HUES48 (cell line): ENCODE measurements around the gene MYBPHL.

Experiments used
- H3K27ac ChIP-seq: one replicate; pipeline ENCODE4 v1.7.0; 2013; ENCODE audit warnings: low read depth, low read length, inconsistent platforms
- H3K27me3 ChIP-seq: 2 replicates; pipeline ENCODE4 v1.6.1; 2013; ENCODE audit warnings: mild to moderate bottlenecking, low read length; ENCODE audit not compliant: control insufficient read depth, insufficient read depth
- H3K36me3 ChIP-seq: 2 replicates; pipeline ENCODE4 v1.6.1; 2013; ENCODE audit warnings: low read length; ENCODE audit not compliant: control insufficient read depth, insufficient read depth
- H3K4me1 ChIP-seq: 2 replicates; pipeline ENCODE4 v1.6.1; 2013; ENCODE audit warnings: mild to moderate bottlenecking, low read length; ENCODE audit not compliant: control insufficient read depth, insufficient read depth
- H3K4me3 ChIP-seq: 2 replicates; pipeline ENCODE4 v1.5.1; 2013; ENCODE audit warnings: mild to moderate bottlenecking, low read depth, low read length
- H3K9ac ChIP-seq: 2 replicates; pipeline ENCODE4 v1.6.1; 2013; ENCODE audit warnings: mild to moderate bottlenecking, low read depth, low read length, moderate library complexity
- H3K9me3 ChIP-seq: 2 replicates; pipeline ENCODE4 v1.6.1; 2013; ENCODE audit warnings: low read length; ENCODE audit not compliant: control insufficient read depth, insufficient read depth

Gene MYBPHL

GRCh38 chr1:109335091-109335490, 28.3 kb upstream of the MYBPHL start:
- no peak overlapping the region for H3K4me3 ChIP-seq
- no peak overlapping the region for H3K9ac ChIP-seq
- peaks cover 82% of the 10 kb centered on the region for H3K36me3 ChIP-seq
- H3K27ac ChIP-seq: no peak overlapping the region
- H3K9me3 ChIP-seq: no peaks in the 10 kb centered on the region
- H3K4me1 ChIP-seq: no peaks in the 10 kb centered on the region
- H3K27me3 ChIP-seq: no peaks in the 10 kb centered on the region

- no peaks in the 10 kb centered on the region for H3K4me1 ChIP-seq
- no peak overlapping the region for H3K27ac ChIP-seq
- no peaks in the 10 kb centered on the region for H3K27me3 ChIP-seq
- H3K4me3 ChIP-seq: no peak overlapping the region
- peaks cover 82% of the 10 kb centered on the region for H3K36me3 ChIP-seq
- no peak overlapping the region for H3K9ac ChIP-seq
- H3K9me3 ChIP-seq: no peaks in the 10 kb centered on the region
Measured at GRCh38 chr1:109331113-109331512, 24.3 kb upstream of the MYBPHL start.

- Histone ChIP-seq H3K36me3 (peaks cover 79% of the 10 kb centered on the region), H3K9ac (no peak overlapping the region)
Measured at GRCh38 chr1:109327285-109327684, 20.5 kb upstream of the MYBPHL start.

GRCh38 chr1:109322974-109323373, 16.2 kb upstream of the MYBPHL start:
- Histone ChIP-seq H3K27ac (no peak overlapping the region), H3K4me1 (no peaks in the 10 kb centered on the region), H3K9ac (no peak overlapping the region), H3K27me3 (no peaks in the 10 kb centered on the region), H3K4me3 (no peak overlapping the region), H3K36me3 (peaks cover 79% of the 10 kb centered on the region), H3K9me3 (no peaks in the 10 kb centered on the region)

More at GRCh38 chr1:109327285-109327684, 20.5 kb upstream of the MYBPHL start:
- no peaks in the 10 kb centered on the region for H3K4me1 ChIP-seq
- no peak overlapping the region for H3K4me3 ChIP-seq
- no peaks in the 10 kb centered on the region for H3K9me3 ChIP-seq
- no peak overlapping the region for H3K27ac ChIP-seq
- H3K27me3 ChIP-seq: no peaks in the 10 kb centered on the region

- Histone ChIP-seq H3K36me3 (peaks cover 82% of the 10 kb centered on the region), H3K27me3 (no peaks in the 10 kb centered on the region), H3K4me1 (no peaks in the 10 kb centered on the region), H3K4me3 (no peak overlapping the region), H3K9ac (no peak overlapping the region), H3K27ac (no peak overlapping the region), H3K9me3 (no peaks in the 10 kb centered on the region)
Measured at GRCh38 chr1:109319114-109319513, 12.3 kb upstream of the MYBPHL start.

GRCh38 chr1:109316506-109316905, 9.7 kb upstream of the MYBPHL start:
- H3K4me3 ChIP-seq: no peak overlapping the region
- peaks cover 73% of the 10 kb centered on the region for H3K36me3 ChIP-seq
- no peak overlapping the region for H3K27ac ChIP-seq
- H3K9ac ChIP-seq: no peak overlapping the region
- no peaks in the 10 kb centered on the region for H3K9me3 ChIP-seq
- H3K4me1 ChIP-seq: no peaks in the 10 kb centered on the region
- H3K27me3 ChIP-seq: no peaks in the 10 kb centered on the region

GRCh38 chr1:109315288-109315687, 8.5 kb upstream of the MYBPHL start:
- Histone ChIP-seq H3K27ac (no peak overlapping the region), H3K9me3 (no peaks in the 10 kb centered on the region), H3K4me3 (no peak overlapping the region), H3K27me3 (no peaks in the 10 kb centered on the region), H3K4me1 (no peaks in the 10 kb centered on the region), H3K36me3 (peaks cover 61% of the 10 kb centered on the region), H3K9ac (no peak overlapping the region)

GRCh38 chr1:109314795-109315194, 8.0 kb upstream of the MYBPHL start:
- Histone ChIP-seq H3K36me3 (peaks cover 60% of the 10 kb centered on the region), H3K4me1 (no peaks in the 10 kb centered on the region), H3K9me3 (no peaks in the 10 kb centered on the region), H3K9ac (no peak overlapping the region), H3K27me3 (no peaks in the 10 kb centered on the region), H3K4me3 (no peak overlapping the region), H3K27ac (no peak overlapping the region)

- no peak overlapping the region for H3K4me3 ChIP-seq
- no peaks in the 10 kb centered on the region for H3K4me1 ChIP-seq
- no peaks in the 10 kb centered on the region for H3K9me3 ChIP-seq
- H3K9ac ChIP-seq: no peak overlapping the region
- peaks cover 55% of the 10 kb centered on the region for H3K36me3 ChIP-seq
- no peaks in the 10 kb centered on the region for H3K27me3 ChIP-seq
- H3K27ac ChIP-seq: no peak overlapping the region
Measured at GRCh38 chr1:109312978-109313775, 6.4 kb upstream of the MYBPHL start.

- Histone ChIP-seq H3K27me3 (no peaks in the 10 kb centered on the region), H3K36me3 (peaks cover 47% of the 10 kb centered on the region), H3K9ac (no peak overlapping the region), H3K4me1 (peaks cover 2% of the 10 kb centered on the region; the same call in 1 of the 2 replicates), H3K27ac (no peak overlapping the region), H3K4me3 (no peak overlapping the region), H3K9me3 (no peaks in the 10 kb centered on the region)
Measured at GRCh38 chr1:109312246-109312645, 5.4 kb upstream of the MYBPHL start.

- Histone ChIP-seq H3K27me3 (no peaks in the 10 kb centered on the region), H3K36me3 (peaks cover 24% of the 10 kb centered on the region), H3K4me3 (no peak overlapping the region), H3K9ac (no peak overlapping the region), H3K4me1 (peaks cover 15% of the 10 kb centered on the region; the same call in 1 of the 2 replicates), H3K9me3 (no peaks in the 10 kb centered on the region), H3K27ac (no peak overlapping the region)
Measured at GRCh38 chr1:109309347-109309746, 2.5 kb upstream of the MYBPHL start.
